Bronchial epithelial cell (primary cell): ENCODE results near the gene CCDC8. TPM values are rescaled to one million over a fixed set of nuclear protein-coding genes. Genes with fewer than 3 reads are reported as not detected.

Source experiments
- DNase-seq: peaks from one replicate; pipeline ENCODE4 v3.0.0-alpha.2; 2010; ENCODE audit warnings: low read depth
- FAIRE-seq: peaks from 2 replicates; lab custom pipeline; 2011; peaks lifted over from hg19 to GRCh38; lab: Jason Lieb, UNC
- H3K27me3 ChIP-seq: 2 replicates; pipeline ENCODE4 v1.5.1; 2011; ENCODE audit warnings: low read length; ENCODE audit not compliant: control insufficient read depth, insufficient read depth
- H3K36me3 ChIP-seq: 2 replicates; pipeline ENCODE4 v1.5.1; 2011; ENCODE audit warnings: low read length; ENCODE audit not compliant: control insufficient read depth, insufficient read depth
- H3K4me3 ChIP-seq: 2 replicates; pipeline ENCODE4 v1.5.1; 2011; ENCODE audit warnings: mild to moderate bottlenecking, low read depth, low read length, control low read depth
- total RNA-seq: library from RNA; depleted of rRNA; stranded (reverse); fragments of >200 nt; gene quantifications from 2 replicates; pipeline ENCODE4 v1.2.1, GENCODE V29; 2014
- TF ChIP-seq, protein P1 (sequence below): IDR thresholded peaks from 2 replicates; pipeline ENCODE4 v1.5.1; 2011; ENCODE audit warnings: mild to moderate bottlenecking, moderate library complexity, low read length, control low read depth, inconsistent platforms; ENCODE audit not compliant: insufficient read depth, severe bottlenecking

Gene CCDC8
- total RNA-seq, 1 donor from 2014 or later = 10.3 TPM

GRCh38 chr19:46386996-46387712, 26.2 kb downstream of the CCDC8 start:
- DNase-seq = no peak
- TF ChIP-seq, protein P1, sequence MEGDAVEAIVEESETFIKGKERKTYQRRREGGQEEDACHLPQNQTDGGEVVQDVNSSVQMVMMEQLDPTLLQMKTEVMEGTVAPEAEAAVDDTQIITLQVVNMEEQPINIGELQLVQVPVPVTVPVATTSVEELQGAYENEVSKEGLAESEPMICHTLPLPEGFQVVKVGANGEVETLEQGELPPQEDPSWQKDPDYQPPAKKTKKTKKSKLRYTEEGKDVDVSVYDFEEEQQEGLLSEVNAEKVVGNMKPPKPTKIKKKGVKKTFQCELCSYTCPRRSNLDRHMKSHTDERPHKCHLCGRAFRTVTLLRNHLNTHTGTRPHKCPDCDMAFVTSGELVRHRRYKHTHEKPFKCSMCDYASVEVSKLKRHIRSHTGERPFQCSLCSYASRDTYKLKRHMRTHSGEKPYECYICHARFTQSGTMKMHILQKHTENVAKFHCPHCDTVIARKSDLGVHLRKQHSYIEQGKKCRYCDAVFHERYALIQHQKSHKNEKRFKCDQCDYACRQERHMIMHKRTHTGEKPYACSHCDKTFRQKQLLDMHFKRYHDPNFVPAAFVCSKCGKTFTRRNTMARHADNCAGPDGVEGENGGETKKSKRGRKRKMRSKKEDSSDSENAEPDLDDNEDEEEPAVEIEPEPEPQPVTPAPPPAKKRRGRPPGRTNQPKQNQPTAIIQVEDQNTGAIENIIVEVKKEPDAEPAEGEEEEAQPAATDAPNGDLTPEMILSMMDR = no peak

DNA sequence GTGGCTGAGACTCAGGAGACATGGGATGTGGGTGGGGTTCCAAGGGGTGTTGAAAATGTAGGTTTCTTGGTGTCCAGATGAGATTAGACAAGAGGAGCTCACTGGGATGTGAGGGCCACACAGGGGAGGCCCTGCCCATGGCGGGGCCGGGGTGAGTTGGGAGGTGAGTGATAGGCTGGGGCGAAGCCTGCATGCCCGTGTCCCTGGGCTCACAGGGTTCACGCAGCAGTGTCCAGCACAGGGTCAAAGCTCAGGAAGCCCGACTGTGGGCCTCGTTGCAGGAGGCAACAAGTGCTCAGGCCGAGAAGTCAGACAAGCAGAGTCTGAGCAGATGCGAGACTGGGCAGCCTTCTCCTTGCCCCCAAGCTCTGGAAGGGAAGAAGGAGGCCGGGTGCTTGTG, 27.2 kb downstream of the CCDC8 start:
- peaks cover 44% of the 10 kb centered on the region for H3K36me3 ChIP-seq
- FAIRE-seq (no peak), DNase-seq (no peak)
- H3K4me3 ChIP-seq = no peak overlapping the region
- TF ChIP-seq, protein P1 = no peak
- H3K27me3 ChIP-seq = no peaks in the 10 kb centered on the region

More at GRCh38 chr19:46386996-46387712, 26.2 kb downstream of the CCDC8 start:
- no peak for FAIRE-seq
- no peaks in the 10 kb centered on the region for H3K27me3 ChIP-seq
- H3K36me3 ChIP-seq = peaks cover 44% of the 10 kb centered on the region
- H3K4me3 ChIP-seq = no peak overlapping the region

DNA sequence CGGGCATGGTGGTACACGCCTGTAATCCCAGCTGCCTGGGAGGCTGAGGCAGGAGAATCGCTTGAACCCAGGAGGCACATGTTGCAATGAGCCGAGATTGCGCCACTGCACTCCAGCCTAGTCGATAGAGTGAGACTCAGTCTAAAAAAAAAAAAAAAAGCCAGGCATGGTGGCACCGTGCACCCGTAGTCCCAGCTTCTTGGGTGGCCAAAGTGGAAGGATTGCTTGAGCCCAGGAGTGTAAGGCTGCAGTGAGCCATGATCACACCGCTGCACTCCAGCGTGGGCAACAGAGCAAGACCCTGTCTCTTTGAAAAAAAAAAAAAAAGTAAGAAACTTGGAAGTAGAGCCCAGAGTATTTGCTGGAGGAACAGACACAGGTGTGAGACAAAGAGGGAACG, 27.7 kb downstream of the CCDC8 start:
- DNase-seq = no peak
- TF ChIP-seq, protein P1 = no peak
- Histone ChIP-seq H3K36me3 (peaks cover 42% of the 10 kb centered on the region), H3K27me3 (no peaks in the 10 kb centered on the region), H3K4me3 (no peak overlapping the region)
- no peak for FAIRE-seq

DNA sequence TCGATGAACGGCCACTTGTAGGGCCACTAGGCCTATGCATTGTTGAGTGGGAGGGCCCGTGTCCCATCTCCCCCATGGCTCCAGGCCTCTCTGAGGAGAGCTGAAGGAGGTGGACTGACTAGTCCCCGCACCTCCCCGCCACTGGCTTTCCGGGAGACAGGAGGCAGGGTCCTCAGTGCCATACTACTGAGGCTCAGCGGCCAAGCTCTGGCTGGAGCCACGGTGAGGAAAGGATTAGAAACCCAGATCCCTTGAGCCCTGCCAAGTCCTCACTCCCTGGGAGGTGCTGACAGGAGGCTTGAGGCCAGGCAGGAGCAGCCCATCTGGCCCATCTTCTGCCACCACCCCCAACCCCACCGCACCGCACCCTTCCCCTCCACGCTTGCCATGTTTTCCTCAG, 29.0 kb downstream of the CCDC8 start:
- peaks cover 35% of the 10 kb centered on the region for H3K36me3 ChIP-seq
- TF ChIP-seq, protein P1 = no peak
- no peak for DNase-seq

GRCh38 chr19:46383846-46384245, 29.5 kb downstream of the CCDC8 start:
- TF ChIP-seq, protein P1 = no peak
- DNase-seq (no peak), FAIRE-seq (no peak)
- Histone ChIP-seq H3K4me3 (no peak overlapping the region), H3K27me3 (no peaks in the 10 kb centered on the region), H3K36me3 (peaks cover 33% of the 10 kb centered on the region)

More for the DNA sequence above, 29.0 kb downstream of the CCDC8 start:
- Histone ChIP-seq H3K4me3 (no peak overlapping the region), H3K27me3 (no peaks in the 10 kb centered on the region)
- no peak for FAIRE-seq
